ENCODE results near the gene CCNYL1.
A peak's percentile ranks its signal among the peaks of the same experiment; 100 is the strongest.
"Not testable (repeated sequence)": the region's sequence is repeated elsewhere in the genome, so short reads cannot be mapped to it uniquely, and the experiment has no call there.

Gene CCNYL1

GRCh38 chr2:207698301-207698700 lies 13.1 kb upstream of the CCNYL1 start:
- no peak for DNase-seq

DNA sequence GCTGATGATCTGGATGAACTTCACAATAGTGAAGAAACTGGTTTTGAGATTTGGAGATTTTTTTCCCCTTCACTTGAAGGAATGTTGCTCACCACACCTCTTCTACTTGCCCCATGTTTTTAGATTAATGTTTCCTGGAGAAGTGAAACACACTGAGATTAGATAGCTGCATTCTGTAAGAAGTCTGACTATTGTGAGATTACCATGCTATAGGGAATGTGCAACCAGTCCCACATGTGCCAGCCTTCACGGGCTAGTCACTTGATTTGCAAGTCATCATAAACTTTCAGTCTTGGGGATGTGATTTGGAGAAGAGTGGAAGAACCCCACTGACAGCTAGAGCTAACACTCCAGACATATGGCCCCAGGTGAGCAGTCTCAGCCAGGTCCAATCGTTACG lies 7.4 kb upstream of the CCNYL1 start:
- DNase-seq, result no peak

GRCh38 chr2:207704671-207705070 lies 6.8 kb upstream of the CCNYL1 start:
- no peak for DNase-seq

DNA sequence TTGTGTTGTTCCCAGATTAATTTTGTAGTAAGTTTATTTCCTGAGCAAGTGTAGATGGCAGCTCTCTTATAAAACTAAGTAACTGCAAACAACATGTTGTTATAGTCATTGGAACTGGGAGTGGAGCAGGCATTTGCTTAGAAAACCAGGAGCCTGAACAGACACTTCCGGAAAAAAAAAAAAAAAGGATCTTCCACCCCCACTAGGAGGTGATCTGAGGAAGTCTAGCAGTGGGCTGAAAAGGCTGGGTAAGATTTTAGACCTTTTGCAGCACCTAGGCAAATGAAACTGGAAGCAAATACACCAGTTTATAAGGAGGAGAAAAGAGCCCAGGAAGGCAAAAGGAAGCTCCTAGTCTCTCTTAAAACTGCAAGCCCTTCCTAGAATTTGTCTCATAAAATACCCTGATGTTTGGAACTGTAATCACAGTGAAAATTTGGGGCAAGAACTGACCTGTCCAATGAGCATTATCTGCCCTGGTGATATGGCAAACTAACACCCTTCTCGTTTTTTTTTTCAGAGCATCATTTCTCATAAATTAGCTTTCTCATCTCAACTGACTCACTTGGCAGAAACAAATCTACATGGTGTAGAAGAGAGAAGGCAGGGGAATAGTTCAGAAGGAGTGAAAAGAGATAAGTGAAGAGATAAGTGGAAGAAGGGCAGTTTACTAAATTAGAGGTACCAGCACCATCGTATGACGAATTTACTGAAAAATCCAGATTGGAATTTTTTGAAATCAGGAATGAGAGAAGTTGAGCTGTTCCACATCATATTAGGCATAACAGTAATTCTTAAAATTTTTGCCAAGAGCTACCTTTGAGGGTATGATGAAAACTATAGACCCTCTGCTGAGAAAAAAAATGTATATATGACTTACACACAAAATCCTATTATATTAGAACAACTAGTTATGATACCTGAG lies 4.2 kb upstream of the CCNYL1 start:
- no peak for DNase-seq

GRCh38 chr2:207711750-207712530 lies 500 bp downstream of the CCNYL1 start:
- DNase-seq, result peak in 4 of 6 experiments; percentile 24 to 68 (median 54)

DNA sequence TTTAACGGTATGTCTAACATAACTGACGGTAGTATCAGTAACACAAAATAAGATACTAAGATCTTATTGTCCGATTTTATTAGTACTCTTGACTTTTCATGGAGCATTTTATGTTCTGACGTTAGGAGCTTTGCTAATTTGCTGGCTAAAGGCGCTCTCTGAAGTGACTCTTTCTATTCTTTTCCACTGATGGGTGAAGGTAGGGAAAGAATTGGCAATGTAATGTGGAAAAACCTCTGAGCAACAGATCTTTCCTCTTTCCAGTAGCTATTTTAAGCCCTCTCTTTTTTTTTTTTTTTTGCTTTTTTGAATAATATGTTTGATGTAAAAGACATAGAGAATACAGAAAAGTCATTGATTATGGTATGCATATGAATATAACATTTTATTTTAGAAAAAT lies 4.6 kb downstream of the CCNYL1 start:
- DNase-seq, result no peak

- DNase-seq, result no peak
Measured at GRCh38 chr2:207718521-207718920, 7.1 kb downstream of the CCNYL1 start.

DNA sequence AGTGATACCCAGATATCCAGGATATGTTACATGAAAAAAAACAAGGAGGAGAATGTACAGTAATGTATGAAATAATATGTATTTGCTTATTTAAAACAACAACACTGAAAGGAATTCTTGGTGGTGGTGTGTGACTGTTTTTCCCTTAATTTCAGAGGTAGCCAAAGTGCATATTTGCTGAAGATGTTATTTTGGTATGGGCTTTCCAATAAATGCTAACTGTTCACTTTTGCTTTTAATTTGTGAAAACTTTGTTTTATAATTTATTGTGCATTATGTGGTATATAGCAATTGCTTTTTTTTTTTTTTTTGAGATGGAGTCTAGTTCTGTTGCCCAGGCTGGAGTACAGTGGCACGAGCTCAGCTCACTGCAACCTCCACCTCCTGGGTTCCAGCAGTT lies 7.6 kb downstream of the CCNYL1 start:
- DNase-seq, result no peak

GRCh38 chr2:207719655-207720054 lies 8.2 kb downstream of the CCNYL1 start:
- not testable (repeated sequence) for DNase-seq

DNA sequence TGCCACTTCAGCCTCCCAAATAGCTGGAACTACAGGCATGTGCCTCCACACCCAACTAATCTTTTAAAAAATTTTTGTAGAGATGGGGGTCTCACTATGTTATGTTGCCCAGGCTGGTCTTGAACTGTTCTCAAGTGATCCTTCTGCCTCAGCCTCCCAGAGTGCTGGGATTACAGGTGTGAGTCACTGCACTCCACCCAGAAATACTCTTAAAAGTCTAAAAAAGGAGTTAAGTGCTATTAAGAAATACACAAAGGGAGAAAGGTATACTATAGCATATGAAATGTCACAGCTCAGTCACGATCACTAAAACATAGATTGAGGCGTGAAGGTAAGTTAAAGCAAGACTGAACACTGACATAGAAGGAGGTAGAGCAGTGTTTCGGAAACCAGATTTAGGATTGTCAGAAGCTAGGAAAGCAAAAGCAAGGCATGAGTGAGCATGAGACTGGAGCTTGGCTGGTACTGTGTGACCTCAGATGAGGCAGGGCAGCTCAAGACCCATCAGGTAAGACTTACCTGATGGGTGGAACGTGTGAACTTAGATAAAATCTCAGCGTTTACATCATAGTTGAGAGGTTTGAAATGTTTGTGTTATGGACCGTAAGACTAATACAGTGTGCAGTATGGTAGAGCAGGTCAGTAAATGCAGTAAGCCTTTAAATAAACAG lies 9.2 kb downstream of the CCNYL1 start:
- no peak for DNase-seq

GRCh38 chr2:207722773-207723424 lies 11.5 kb downstream of the CCNYL1 start:
- DNase-seq, result no peak

GRCh38 chr2:207723425-207723787 lies 12.0 kb downstream of the CCNYL1 start:
- not testable (repeated sequence) for DNase-seq

DNA sequence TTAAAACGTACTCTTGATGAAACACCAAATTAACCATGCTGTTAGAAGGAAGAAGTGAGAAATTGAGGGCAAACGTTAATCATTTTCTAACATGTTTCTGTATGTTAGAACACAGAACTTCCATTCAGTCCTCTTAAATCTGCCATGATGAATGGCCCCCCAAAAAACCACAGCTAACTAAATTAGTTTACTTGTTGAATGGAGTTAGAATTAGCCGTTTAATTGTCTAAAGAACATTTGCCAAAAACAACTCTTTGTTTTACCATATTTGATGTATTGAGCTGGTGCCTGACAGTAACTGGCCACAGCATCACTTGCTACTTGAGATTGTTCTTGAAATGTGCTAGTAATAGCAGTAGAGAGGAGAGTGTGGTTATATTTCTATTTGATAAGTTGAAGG lies 12.7 kb downstream of the CCNYL1 start:
- no peak for DNase-seq

GRCh38 chr2:207725873-207726578 lies 14.6 kb downstream of the CCNYL1 start:
- peak in 3 of 6 experiments; percentile 3 to 41 (median 30) for DNase-seq

DNA sequence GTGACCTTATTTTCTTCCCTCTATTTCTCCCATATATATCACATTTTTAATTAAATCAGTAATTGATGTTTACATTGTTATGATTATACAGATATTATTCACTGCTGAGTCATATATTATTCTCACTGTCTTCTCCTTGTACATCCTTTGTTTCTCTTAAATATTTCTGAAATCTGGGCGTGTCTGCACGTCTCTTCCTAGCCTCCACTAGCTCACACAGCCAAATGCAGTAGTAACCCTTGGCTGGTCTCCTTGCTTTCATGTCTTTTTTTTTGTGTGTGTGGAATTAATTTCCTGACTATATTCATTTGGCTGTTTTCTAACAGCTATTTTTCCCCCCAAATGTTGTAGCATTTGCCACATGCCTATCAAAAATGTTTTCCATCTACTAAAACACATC lies 15.8 kb downstream of the CCNYL1 start:
- DNase-seq, result no peak

DNA sequence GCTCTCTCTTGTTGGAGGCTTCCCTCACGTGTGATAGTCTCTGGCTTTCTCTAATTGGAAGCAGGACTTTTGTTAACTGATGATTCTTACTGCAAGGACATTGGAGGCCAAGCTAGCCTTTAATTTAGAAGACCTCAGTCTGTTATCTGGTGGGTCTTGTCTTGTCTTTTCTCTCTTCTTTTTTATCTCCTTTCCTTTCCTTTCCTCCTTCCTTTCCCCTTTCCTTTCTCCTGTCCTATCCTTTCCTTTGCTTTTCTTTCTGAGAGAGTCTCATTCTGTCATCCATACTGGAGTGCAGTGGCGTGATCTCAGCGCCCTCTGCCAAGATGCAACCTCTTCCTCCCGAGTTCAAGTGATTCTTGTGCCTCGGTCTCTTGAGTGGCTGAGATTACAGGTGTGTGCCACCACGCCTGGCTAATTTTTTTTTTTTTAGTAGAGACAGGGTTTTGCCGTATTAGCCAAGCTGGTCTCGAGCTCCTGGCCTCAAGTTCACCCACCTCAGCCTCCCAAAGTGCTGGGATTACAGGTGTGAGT lies 18.1 kb downstream of the CCNYL1 start:
- no peak for DNase-seq

GRCh38 chr2:207731138-207731537 lies 19.7 kb downstream of the CCNYL1 start:
- DNase-seq, result no peak

DNA sequence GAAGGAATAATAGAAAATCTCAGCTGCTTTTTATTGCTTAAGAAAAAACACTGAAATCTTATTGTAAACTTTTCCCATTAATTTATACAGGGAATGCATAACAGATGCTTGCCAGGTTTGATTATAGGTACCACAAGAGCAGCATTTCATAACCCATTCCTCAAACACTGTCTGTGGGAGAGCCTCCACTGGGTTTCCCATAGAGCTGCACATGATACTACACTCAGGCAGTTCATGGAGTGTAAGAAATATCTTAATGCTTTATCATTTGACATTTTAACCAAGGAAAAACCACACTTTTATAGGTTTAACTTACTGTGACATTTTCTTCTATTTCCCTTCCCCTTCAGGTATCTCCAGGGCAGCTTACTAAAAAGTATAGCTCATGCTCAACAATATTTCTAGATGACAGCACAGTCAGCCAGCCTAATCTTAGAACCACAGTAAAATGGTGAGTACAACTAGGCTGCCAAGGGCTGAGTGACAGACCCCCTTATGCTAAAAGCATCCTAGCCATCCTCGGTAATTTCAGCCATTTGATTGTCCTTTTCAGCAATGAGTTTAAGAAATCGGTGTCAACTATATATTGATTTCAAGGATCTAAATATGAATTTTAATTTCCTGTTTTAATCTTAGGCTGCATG lies 22.3 kb downstream of the CCNYL1 start:
- no peak for DNase-seq

GRCh38 chr2:207734264-207734635 lies 22.8 kb downstream of the CCNYL1 start:
- DNase-seq, result no peak

DNA sequence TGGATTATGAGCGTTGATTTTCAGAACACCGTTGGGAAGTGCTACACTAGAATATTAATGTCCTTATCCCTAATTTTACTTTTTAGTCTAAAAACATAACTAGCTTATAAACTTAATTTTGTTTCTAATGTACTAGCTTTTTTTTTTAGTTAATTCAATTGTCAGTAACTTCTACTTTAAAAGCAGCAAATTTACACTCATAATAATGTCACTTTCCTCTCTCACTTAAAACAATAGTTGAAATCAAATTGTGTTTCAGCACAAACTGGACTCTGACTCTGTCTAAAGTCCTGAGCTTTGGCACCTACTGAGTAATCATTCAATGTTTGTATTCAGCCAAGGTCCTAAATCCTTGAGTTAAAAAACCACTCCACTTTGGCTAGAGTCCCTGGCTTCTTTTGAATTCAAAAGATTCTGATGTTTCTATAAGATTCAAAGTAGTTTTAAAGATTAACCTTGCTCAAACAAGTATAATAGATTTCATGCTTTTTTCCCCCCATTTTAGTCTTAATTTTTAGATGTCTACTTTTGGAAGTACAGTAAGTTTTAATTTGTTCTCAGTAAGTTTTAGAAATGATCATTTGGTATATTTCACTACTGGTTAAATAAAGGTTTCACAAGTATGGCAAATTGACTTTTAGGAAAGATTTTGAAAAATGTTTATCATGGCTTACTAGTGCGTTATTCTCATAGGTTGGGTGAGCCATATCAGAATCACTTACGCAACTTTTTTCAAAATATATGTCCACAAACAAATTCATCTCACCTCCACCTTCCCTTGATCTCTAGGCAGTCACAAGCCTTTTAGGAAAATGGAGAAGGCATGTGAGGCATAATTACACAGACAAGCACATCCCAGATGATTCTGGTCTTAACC lies 23.4 kb downstream of the CCNYL1 start:
- DNase-seq, result no peak

DNA sequence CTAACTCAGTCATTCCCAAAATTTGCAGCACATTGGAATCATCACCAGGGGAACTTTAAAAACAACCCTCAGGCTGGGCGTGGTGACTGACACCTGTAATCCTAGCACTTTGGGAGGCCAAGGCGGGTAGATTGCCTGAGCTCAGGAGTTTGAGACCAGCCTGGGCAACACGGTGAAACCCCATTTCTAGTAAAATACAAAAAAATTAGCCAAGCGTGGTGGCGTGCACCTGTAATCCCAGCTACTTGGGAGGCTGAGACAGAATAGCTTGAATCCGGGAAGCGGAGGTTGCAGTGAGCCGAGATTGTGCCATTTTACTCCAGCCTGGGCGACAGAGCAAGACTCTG lies 24.0 kb downstream of the CCNYL1 start:
- DNase-seq, result not testable (repeated sequence)
